ENCODE measurements around the gene MYLK2.

Gene MYLK2

GRCh38 chr20:31835554-31835953, 16.4 kb downstream of the MYLK2 start:
- DNase-seq (ENCODE audit: low read depth), result no peak

GRCh38 chr20:31835977-31836852, 17.1 kb downstream of the MYLK2 start:
- no peak for DNase-seq (ENCODE audit: low read depth)

GRCh38 chr20:31836853-31837608, 17.9 kb downstream of the MYLK2 start:
- DNase-seq (ENCODE audit: low read depth), result no peak

- no peak for DNase-seq (ENCODE audit: low read depth)
Observed at GRCh38 chr20:31837896-31838397, 18.8 kb downstream of the MYLK2 start.

GRCh38 chr20:31838646-31839292, 19.6 kb downstream of the MYLK2 start:
- no peak for DNase-seq (ENCODE audit: low read depth)

GRCh38 chr20:31839782-31840487, 20.8 kb downstream of the MYLK2 start:
- no peak for DNase-seq (ENCODE audit: low read depth)

GRCh38 chr20:31840906-31841816, 22.0 kb downstream of the MYLK2 start:
- no peak for DNase-seq (ENCODE audit: low read depth)

GRCh38 chr20:31841928-31842327, 22.8 kb downstream of the MYLK2 start:
- DNase-seq (ENCODE audit: low read depth), result no peak

GRCh38 chr20:31842471-31843157, 23.5 kb downstream of the MYLK2 start:
- DNase-seq (ENCODE audit: low read depth), result no peak

GRCh38 chr20:31843288-31843687, 24.1 kb downstream of the MYLK2 start:
- DNase-seq (ENCODE audit: low read depth), result no peak

GRCh38 chr20:31843881-31844280, 24.7 kb downstream of the MYLK2 start:
- DNase-seq (ENCODE audit: low read depth), result no peak

- no peak for DNase-seq (ENCODE audit: low read depth)
Observed at GRCh38 chr20:31844737-31845299, 25.7 kb downstream of the MYLK2 start.

GRCh38 chr20:31845300-31845863, 26.2 kb downstream of the MYLK2 start, which contains the start of gene FOXS1:
FOXS1 (minus strand) TSS chr20:31845604; CDS start chr20:31845542, 62 bp downstream.
- DNase-seq (ENCODE audit: low read depth), result no peak

- no peak for DNase-seq (ENCODE audit: low read depth)
Observed at GRCh38 chr20:31846793-31847138, 27.6 kb downstream of the MYLK2 start.

- DNase-seq (ENCODE audit: low read depth), result no peak
Observed at GRCh38 chr20:31848088-31848999, 29.2 kb downstream of the MYLK2 start.

GRCh38 chr20:31849306-31849930, 30.3 kb downstream of the MYLK2 start:
- no peak for DNase-seq (ENCODE audit: low read depth)

- DNase-seq (ENCODE audit: low read depth), result no peak
Observed at GRCh38 chr20:31851240-31851955, 32.2 kb downstream of the MYLK2 start.
